Renal pelvis (tissue), 4 donors: ENCODE results near the gene CCDC149. TPM values are rescaled to one million over a fixed set of nuclear protein-coding genes. Genes with fewer than 3 reads are reported as not detected.
"Not testable (repeated sequence)": the region's sequence is repeated elsewhere in the genome, so short reads cannot be mapped to it uniquely, and the experiment has no call there.

Source experiments
- DNase-seq: peaks from one replicate; pipeline ENCODE4 v3.0.0-alpha.2; 2013
- polyA plus RNA-seq, 3 donors: library from polyadenylated mRNA; unstranded; fragments of 120-200 nt; gene quantifications; one replicate each; pipeline ENCODE4 v1.2.1, GENCODE V29; 2013; ENCODE audit not compliant: insufficient read length in 3 of 3

Gene CCDC149
- polyA plus RNA-seq, 3 donors: 16.4 to 22.1 (median 21.5) TPM

DNA sequence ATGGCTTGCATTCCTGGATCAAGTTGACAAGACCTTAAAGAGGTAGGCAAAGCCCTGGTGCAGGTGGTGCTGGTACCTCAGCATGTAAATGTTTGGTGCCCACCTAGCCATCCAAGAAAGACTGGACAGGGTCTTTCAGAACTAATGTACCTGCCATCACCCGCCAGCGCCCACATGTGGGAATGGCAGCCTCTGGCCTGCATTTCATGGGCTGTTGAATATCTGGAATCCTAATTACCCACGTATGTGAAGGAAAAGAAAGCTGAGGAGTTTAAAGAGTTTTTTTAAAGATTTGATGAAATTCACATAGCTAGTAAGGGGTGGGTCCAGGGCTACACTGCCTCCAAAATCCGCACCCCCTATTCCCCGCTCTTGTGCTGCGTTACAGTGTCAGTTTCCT is 8.6 kb upstream of the CCDC149 start:
- DNase-seq: no peak

DNA sequence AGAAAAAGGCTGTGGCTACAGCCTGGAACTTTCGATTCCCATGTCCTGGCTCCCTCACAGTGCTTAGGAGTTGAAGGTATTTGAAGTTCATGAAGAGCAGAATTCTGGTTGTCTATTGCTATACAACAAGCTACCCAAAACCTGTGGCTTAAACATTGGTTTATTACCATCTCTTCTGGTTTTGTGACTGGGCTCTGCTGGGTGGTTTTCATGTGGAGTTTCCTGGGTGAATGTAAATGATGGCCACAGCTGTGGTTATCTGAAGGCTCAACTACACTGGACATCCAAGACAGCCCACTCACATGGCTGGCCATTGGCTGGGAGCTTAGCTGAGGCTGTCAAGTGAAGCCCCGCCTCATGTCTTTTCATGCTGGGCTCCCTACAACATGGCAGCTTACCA is 7.2 kb upstream of the CCDC149 start:
- DNase-seq: no peak

DNA sequence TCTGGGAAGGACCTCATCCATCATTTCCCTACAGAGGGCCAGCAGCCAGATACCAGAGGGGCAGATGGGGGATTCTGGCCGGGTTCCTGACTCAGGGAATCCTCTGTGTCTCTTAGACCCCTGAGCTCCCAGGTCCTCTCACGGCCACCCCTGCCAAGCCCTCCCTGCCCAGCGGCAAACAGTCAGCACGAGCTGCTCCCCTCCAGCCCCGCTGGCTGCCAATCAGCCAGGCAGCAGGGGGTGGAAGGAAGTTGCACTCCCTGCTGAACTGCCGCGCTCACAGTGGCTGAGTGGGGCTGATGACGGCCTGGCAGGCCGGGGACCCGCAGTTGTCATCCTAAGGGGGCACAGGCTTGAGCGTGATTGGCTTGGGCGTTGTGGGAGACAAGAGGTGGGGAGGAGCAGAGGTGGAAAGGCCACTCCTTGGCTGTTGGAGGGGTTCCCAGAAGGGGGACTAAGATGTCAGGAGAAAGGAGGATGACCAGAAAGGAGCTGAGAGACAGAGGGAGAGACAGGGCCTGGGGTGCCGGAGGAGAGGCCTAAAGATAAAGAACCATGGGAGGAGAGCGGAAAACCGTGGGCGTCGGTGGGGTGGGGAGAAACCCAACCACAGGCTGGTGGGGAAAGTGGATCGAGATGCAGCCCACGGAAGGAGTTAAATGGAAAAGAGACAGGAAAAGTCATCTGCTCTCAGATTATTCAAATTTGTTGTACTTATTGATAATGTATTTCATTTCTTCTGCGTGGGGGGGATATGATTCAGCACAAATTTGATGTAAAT is 4.4 kb upstream of the CCDC149 start:
- DNase-seq: no peak

DNA sequence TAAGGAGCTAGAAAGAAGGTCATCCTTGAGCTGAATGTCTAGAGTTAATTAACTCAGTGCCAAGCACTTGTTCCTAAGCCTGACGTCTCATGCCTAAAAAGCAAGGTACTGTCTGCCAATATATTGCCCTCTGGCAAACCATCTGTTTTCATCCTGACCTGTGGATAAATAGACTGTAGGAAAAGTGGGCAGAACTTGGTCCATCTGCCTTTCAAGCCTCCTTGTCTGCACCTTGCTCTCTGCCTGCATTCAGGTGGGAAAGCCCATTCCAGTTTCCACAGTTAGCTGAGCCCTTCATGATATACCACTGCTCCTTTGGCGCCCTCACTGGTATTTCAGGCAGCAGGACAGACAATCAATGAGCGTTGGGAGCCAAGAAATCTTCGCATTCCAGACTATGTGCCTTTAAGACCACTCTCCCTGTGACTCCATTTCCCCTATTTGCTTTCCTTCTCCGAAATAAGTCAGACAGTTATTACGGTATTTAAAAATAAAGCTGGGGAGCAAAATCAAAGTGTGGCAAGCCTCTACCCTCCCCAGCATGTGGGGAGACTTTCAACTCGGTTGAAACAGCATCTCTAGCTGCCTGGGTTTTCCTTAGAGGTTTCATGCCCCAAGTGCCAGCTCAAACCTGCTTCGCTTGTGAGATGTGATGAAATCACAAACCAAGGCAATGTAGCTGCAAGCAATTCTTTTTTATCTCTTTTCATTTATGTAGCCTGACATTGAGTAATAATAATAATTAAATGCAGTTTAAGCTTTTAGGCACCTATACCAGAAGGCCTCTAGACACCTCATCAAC is 2.5 kb upstream of the CCDC149 start:
- no peak for DNase-seq

DNA sequence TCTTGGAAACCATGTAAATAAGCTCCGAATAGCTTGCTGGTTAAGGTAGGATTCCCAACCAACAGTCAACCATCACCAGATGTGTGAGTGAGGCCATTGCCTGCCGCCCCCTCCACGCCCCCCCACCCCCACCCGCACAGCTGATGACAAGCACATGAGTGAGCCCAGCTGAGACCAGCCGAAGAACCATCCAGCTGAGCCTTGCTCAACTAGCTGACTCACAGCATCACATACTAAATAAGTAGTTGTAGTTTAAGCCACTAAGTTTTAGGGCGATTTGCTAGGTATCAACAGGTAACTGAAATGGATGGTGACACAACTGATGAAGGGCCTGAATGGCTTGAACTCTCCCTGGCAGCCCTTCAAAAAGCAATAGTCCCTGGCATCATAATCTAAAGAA is 1.6 kb upstream of the CCDC149 start:
- no peak for DNase-seq

DNA sequence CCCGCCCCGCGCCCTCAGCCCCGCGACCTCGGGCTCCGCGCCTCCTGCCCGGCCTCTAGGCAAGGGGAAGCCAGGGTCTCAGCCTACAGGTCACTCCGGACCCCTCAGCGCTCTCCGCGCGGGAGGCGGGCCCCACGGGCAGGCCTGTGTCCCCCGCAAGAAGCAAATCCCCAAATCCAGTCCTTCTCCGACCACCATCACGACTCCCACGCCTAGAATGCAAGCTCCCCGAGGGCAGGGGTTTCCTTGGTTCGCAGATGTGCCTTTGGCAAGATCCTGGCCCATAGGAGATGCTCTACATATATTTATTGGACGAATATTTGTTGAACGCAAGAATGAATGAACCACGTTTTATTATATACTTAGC is 260 bp upstream of the CCDC149 start:
- DNase-seq: no peak

DNA sequence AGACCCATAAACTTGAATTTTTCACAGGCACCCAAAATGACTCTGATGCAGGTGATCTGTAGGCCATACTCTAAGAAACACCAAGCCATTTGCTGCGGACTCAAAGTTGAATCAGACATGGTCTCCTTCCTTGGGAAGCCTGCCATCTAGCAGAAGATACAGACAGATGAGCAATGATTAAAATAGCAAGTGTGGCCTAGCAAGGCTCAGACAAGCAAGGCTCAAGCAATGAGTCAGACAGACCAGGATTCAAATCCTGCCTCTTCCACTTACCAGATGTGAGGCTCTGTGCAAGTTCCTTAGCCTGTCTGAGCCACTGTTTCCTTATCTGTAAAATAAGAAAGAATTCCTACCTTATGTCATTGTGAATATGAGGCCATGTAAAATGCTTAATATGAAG is 2.3 kb downstream of the CCDC149 start:
- DNase-seq: no peak

DNA sequence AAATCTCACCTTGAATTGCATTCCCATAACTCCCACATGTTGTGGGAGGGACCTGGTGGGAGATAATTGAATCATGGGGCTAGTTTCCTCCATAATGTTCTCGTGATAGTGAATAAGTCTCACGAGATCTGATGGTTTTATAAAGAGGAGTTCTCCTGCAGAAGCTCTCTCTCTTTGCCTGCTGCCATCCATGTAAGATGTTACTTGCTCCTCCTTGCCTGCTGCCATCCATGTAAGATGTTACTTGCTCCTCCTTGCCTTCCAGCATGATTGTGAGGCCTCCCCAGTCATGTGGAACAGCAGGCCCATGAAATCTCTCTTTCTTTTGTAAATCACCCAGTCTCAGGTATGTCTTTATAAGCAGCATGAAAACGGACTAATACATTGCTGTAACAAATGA is 3.2 kb downstream of the CCDC149 start:
- not testable (repeated sequence) for DNase-seq

DNA sequence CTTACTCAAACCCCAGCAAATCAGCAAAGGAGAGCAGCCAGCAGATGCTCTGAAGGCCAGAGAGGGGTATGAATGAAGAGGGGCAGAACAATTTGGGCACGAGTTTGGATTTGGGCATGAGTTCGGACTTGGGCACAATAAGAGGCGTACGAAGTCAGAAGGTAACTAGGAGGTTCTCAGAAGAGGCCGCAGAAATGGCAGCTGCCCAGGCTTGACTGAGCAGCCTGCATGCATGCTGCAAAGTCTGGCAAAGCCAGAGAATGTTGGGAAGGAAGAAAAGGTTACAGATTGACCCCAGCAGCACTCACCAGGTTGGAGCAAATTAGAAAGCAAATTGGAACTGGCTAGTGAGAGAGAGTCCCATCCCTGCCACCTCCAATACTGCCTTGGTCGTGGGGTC is 15.2 kb downstream of the CCDC149 start:
- DNase-seq: no peak

DNA sequence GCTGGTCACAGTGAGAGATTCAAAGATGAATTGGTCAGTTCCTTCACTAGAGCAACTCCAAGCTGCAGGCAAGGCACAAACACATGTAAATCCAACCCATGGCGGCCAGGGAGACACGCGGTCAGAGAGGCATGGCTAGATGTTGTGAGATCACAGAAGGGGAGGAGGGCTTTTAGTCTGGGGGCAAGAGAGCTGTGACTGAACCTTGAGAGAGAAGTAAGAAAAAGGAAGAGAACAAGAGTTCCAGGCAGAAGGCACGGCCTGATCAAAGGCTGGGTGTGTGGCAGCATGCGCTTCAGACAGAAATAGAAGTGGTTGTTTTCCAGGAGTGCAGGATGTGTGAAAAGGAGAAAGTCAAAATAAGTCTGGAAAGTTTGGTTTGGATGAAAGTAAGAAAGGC is 15.9 kb downstream of the CCDC149 start:
- DNase-seq: no peak

DNA sequence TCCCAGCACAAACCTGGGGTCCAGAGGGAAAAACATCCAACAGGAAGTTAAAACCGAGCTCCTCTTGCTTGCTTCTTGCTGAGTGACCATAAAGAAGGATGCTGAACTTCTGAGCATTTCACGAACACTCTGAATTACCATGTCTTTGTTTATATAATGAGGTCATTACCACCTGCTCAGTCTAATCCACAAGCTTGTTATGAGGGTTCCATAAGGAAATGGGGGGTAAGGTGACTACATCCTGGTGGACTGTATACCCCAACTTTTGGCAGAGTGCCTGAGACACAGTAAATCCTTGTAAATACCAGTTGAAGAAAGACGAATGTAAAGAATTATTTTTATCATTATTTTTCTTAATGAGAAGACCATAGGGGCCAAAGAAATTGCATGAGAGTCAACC is 16.8 kb downstream of the CCDC149 start:
- DNase-seq: no peak

DNA sequence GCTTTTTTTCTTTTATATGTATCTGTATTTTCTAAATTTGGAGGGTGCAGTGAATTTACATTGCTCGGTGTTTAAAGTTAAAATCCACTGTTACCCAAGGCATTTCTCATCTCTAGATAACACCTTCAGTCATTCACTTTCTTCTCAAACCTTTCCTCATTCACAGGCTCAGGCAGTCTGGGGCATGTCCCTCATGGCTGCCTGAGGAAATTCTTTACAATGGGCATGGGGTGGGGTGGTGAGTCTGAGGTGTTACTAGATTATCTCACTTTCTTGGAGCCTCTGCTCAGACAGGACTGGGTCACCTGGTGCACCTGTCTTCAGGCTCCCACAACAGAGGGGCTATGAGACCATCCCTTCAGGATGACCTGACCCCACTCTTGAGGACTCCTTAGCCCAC is 17.4 kb downstream of the CCDC149 start:
- no peak for DNase-seq

DNA sequence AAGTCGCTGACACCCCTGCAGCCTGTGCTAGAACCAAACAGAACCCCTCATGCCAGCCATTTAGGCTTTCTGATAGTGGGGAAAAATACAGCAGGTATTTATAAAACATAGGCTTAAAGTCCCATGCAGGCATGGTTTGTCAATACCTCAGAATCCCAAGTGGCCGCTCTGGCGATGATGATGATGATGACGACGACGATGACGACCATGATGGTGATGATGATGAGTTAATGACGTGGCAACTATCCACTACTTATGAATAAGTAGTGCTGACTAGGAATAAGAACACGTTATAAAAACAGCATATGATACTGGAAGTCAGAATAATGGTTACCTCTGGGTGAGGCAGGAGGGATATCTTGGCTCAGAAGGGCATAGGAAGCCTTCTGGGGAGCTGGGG is 18.0 kb downstream of the CCDC149 start:
- no peak for DNase-seq

DNA sequence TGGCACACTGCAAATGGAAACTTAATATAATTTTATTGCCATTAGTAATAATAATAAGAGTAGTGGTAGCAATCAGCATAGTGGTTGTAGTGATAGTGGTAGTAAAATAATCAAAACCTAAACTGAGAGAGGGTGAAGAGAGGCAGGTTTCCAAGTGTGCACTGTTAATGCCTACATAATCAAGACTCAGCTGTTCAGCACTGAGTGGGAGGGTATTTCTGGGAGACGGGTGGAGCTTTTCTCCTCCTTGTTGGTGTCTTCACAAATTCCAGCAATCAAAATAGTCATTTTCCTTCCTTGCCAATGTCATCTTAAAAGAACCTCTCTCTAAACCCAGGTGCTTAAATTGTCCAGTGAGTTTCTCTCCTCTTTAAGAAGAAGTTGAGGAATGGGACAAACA is 18.6 kb downstream of the CCDC149 start:
- no peak for DNase-seq

DNA sequence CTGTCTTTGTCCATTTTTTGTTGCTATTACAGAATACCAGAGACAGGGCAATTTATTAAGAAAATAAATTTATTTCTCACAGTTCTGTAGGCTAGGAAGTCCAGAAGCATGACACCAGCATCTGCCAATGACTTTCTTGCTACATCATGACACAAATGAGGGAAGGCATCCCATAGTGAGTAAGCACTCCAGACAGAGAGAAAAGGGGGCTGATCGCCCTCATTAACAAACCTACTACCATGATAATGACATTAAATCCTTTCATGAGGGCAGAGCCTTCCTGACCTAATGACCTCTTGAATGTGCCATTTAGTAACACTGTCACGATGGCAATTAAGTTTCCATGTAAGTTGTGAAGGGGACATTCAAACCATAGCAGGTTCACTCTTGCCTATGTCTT is 20.1 kb downstream of the CCDC149 start:
- DNase-seq: no peak

DNA sequence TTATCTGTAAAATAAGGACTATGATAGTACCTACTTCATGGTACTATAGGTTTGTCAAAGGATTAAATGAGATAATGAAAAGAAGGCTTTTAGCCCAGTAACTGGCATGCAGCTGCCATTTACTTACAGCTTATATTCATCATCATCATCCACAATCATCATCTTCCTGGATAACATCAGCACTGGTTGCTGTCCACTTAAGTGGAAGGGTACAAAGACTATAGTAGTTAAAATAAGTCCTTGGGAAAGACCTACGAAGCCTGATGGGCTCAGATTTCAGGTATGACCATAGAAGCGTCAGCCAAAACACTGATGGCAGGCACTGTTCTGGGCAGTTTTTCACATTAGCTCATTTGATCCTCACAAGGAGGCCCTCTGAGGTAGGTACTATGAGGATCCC is 20.6 kb downstream of the CCDC149 start:
- no peak for DNase-seq

DNA sequence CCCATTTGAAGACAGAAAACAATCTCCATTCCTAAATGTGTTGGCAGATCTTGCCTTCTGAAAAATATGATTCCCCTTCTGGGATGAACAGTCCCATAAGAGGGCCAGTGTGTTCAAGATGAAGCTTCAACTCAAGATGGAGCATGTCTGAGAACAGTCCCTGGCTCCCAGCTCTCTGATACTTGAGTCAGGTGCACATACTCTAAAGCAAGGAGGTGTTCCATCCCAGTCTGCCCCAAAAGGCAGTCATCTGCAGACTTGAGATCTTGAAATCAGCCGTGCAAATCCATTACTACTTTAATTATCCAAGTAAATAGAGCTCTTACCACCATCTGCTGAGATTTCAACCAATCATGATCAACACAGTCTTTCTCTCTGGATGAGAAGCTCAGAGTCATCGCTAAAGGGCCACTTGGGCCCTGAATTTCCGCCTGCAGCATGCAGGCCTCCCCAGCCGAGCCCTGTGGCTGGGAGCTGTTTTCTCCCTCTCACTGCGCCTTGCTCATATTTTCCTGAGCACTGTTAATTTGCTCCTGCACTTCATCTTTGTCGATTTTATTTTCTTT is 22.2 kb downstream of the CCDC149 start:
- no peak for DNase-seq

DNA sequence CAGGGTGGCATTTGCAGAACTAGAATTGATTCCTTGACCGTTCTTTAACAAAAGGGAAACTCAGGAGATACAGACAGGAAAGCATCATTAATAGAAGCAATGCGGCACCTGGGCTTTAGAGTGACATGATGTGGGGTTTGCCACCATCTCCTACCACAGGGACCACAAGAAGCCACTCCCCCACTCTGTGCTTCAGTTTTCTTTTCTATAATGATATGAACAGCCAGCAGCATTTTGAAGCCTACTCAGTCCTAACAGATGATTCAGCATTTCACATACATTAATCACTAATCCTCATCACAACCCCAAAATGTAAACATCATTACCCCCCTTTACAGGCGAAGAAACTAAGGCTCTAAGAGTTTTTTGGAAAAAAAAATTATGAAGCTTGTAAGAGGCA is 22.9 kb downstream of the CCDC149 start:
- DNase-seq: no peak

DNA sequence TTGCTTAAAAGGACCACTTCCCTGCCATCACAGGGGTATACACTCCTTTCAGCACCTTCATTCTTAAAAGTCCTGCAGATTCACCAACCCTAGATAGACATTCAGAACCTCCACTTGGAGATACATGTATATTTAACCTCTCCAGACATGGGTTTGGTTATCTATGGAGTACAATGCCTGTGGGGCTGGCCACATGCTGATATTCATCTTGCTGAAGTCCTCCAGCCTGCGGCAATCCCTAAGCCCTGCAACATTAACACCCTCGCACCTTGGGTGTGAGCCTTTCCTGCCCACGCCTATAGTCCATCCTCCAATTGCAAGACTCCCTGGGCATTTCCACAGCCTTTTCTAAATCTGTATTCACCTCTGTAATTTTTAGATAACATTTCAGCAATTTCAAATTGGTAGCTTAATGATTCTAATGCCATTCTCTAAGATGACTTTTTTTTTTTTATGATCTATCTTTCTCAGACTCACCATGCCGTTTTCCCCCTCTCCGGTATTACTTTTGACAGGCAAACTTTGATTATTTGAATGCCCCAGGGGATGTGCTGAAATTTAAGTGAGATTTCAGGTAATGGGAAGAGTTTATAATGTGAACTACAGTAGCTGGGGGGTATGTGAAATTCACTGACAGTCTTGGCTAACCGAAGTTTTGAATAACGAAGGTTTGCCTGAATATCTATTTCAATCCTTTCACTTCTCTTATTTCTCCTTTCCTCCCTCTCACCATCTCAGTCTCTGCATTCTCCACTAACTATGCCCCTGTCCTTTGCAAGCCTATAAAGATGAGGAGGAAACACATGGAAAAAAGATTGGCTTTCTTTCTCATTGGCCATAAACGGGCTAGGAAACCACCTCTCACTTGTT is 24.1 kb downstream of the CCDC149 start:
- no peak for DNase-seq

DNA sequence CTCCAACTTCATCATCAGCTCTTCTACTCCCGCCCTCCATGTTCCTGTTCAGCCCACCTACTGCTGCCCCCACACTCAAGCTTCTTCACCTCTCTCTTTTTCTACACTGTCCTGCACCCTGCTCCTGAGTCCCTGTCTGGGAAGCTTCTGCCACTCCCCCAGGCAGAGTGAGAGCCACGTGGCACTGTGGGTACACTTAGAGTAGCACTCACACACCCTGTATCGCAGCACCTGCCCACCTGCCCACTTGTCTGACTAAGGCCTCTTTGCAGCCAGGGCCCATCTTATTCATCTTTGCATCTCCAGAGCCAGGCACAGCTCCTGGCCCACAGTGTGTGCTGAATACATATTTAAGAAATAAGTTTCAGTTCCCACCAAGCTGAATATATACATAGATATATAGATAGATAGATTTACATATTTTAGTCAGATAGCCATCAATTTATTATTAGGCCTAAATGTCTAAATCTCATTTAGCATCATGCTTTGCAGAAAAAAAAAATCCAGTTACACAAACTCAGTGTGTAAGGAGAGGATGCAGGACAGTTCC is 24.9 kb downstream of the CCDC149 start:
- no peak for DNase-seq

DNA sequence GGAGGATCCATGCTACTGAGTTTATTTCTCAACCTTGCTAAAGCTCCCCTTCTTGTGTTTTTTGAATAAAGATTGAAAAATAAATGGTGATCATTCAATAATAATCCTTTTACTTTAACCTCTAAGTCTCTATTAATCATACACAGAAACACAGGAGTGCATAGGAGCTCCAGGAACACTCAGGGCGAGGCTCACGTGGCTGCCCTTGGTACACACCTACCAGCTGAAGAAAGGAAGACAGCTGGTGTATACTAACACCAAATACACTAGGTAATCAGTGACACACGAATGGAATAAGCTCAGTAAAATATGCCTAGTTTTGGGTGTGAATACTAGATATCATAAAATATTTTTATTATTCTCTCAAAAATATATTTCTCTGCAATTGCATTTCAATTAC is 26.2 kb downstream of the CCDC149 start:
- no peak for DNase-seq

DNA sequence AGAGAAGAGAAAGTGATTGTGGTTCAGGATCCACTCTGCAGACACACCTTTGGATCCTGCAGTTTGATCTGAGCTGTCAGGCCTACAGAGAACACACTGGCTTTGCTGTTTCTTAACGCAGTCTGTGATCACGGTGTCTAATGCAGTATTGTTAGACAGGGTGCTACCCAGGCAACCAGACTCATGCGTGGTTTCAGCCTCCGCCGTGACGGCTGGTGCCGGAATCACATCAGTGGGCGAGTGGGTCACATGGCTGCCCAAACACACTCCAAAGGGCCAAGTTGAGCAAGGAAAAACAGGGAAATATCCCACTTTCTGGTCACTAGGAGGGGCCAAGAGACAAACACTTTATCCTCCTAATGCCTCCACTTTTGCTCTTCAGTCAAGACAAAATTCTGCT is 27.5 kb downstream of the CCDC149 start:
- no peak for DNase-seq
